Peyer's patch (tissue), 4 donors: ENCODE results near the gene FAM111A. TPM values are rescaled to one million over a fixed set of nuclear protein-coding genes. Genes with fewer than 3 reads are reported as not detected.

Experiments
- DNase-seq, 3 donors: peaks; one replicate each; pipeline ENCODE4 v3.0.0-alpha.2; 2017 to 2019
- H3K27ac ChIP-seq, 4 donors: fragments of 200-600 bp; sonication (generic); one replicate each; pipeline ENCODE4 v1.5.1; 2016 to 2019
- H3K27me3 ChIP-seq, 2 donors: fragments of 200-600 bp; sonication (generic); one replicate each; pipeline ENCODE4 v1.5.1; 2019
- H3K36me3 ChIP-seq, 3 donors: fragments of 200-600 bp; sonication (generic); one replicate each; pipeline ENCODE4 v1.5.1; 2016 to 2019
- H3K4me1 ChIP-seq, 4 donors: fragments of 200-600 bp; sonication (generic); one replicate each; pipeline ENCODE4 v1.5.1; 2016 to 2019
- H3K4me3 ChIP-seq, 4 donors: fragments of 200-600 bp; sonication (generic); 1 replicate in 3 of 4; 2 replicates in 1 of 4; pipeline ENCODE4 v1.5.1; 2016 to 2019; ENCODE audit warnings: mild to moderate bottlenecking in 1 of 4
- H3K9me3 ChIP-seq, 4 donors: fragments of 200-600 bp; sonication (generic); one replicate each; pipeline ENCODE4 v1.5.1; 2016 to 2019; ENCODE audit warnings: mild to moderate bottlenecking in 1 of 4
- POLR2A ChIP-seq, 2 donors: fragments of 450-650 bp; IDR thresholded peaks; one replicate each; pipeline ENCODE4 v1.5.1; 2017; ENCODE audit warnings: antibody characterized with exemption in 2 of 2, mild to moderate bottlenecking in 2 of 2, moderate library complexity in 2 of 2
- total RNA-seq, 4 donors: library from RNA; depleted of rRNA; stranded (reverse); fragments of >200 nt; gene quantifications; one replicate each; pipeline ENCODE4 v1.1.0, GENCODE V29; 2016
- TF ChIP-seq, protein P1 (sequence below), 6 experiments: fragments of 450-650 bp in 4 of 6; fragments of 200-600 bp in 2 of 6; sonication (generic) in 1 of 6; IDR thresholded peaks; one replicate each; pipeline ENCODE4 v1.5.1; 2017 to 2019; ENCODE audit warnings: antibody characterized with exemption in 6 of 6, mild to moderate bottlenecking in 3 of 6, moderate library complexity in 1 of 6

The FAM111A gene
- total RNA-seq, 4 donors from 2014 or later, result 43.0 to 96.6 (median 68.5) TPM

DNA sequence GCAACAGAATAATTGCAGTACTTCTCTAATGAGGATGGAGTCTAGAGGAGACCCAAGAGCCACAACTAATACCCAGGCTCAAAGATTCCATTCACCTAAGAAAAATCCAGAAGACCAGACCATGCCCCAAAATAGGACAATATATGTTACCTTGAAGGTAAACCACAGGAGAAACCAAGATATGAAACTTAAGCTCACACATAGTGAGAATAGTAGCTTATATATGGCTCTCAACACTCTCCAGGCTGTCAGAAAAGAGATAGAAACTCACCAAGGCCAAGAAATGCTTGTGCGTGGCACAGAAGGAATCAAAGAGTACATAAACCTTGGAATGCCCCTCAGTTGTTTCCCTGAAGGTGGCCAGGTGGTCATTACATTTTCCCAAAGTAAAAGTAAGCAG lies 9.1 kb downstream of the FAM111A start:
- Histone ChIP-seq H3K27me3 (no peaks in the 10 kb centered on the region), H3K4me1 (no peaks in the 10 kb centered on the region), H3K27ac (peak overlapping the region in 1 of 4 donors; percentile 43), H3K36me3 (peaks cover 0 to 28% (median 0%) of the 10 kb centered on the region in 3 donors), H3K9me3 (no peaks in the 10 kb centered on the region), H3K4me3 (no peak overlapping the region)
- TF ChIP-seq, protein P1, sequence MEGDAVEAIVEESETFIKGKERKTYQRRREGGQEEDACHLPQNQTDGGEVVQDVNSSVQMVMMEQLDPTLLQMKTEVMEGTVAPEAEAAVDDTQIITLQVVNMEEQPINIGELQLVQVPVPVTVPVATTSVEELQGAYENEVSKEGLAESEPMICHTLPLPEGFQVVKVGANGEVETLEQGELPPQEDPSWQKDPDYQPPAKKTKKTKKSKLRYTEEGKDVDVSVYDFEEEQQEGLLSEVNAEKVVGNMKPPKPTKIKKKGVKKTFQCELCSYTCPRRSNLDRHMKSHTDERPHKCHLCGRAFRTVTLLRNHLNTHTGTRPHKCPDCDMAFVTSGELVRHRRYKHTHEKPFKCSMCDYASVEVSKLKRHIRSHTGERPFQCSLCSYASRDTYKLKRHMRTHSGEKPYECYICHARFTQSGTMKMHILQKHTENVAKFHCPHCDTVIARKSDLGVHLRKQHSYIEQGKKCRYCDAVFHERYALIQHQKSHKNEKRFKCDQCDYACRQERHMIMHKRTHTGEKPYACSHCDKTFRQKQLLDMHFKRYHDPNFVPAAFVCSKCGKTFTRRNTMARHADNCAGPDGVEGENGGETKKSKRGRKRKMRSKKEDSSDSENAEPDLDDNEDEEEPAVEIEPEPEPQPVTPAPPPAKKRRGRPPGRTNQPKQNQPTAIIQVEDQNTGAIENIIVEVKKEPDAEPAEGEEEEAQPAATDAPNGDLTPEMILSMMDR (IDR thresholded peaks at IDR 0.05), result no peak
- no peak for TF ChIP-seq POLR2A (IDR thresholded peaks at IDR 0.05)
- no peak for DNase-seq

DNA sequence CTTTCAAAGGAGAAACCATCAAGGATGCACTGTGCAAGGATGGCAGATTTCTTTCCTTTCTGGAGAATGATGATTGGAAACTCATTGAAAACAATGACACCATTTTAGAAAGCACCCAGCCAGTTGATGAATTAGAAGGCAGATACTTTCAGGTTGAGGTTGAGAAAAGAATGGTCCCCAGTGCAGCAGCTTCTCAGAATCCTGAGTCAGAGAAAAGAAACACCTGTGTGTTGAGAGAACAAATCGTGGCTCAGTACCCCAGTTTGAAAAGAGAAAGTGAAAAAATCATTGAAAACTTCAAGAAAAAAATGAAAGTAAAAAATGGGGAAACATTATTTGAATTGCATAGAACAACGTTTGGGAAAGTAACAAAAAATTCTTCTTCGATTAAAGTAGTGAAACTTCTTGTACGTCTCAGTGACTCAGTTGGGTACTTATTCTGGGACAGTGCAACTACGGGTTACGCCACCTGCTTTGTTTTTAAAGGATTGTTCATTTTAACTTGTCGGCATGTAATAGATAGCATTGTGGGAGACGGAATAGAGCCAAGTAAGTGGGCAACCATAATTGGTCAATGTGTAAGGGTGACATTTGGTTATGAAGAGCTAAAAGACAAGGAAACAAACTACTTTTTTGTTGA lies 9.8 kb downstream of the FAM111A start:
- TF ChIP-seq, protein P1 (IDR thresholded peaks at IDR 0.05), result no peak
- no peak for TF ChIP-seq POLR2A (IDR thresholded peaks at IDR 0.05)
- H3K27me3 ChIP-seq, result no peaks in the 10 kb centered on the region
- H3K4me1 ChIP-seq, result no peaks in the 10 kb centered on the region
- peak overlapping the region in 1 of 4 donors; percentile 43 for H3K27ac ChIP-seq
- DNase-seq, result no peak
- no peaks in the 10 kb centered on the region for H3K9me3 ChIP-seq
- H3K4me3 ChIP-seq, result no peak overlapping the region
- peaks cover 0 to 28% (median 0%) of the 10 kb centered on the region in 3 donors for H3K36me3 ChIP-seq

- TF ChIP-seq, protein P1 (IDR thresholded peaks at IDR 0.05), result no peak
- no peak for TF ChIP-seq POLR2A (IDR thresholded peaks at IDR 0.05)
- Histone ChIP-seq H3K27me3 (no peaks in the 10 kb centered on the region), H3K9me3 (no peaks in the 10 kb centered on the region), H3K27ac (no peak overlapping the region), H3K36me3 (peaks cover 0 to 18% (median 0%) of the 10 kb centered on the region in 3 donors), H3K4me1 (no peaks in the 10 kb centered on the region), H3K4me3 (no peak overlapping the region)
- DNase-seq, result no peak
These were observed 12.0 kb downstream of the FAM111A start for GRCh38 chr11:59154610-59155009.

DNA sequence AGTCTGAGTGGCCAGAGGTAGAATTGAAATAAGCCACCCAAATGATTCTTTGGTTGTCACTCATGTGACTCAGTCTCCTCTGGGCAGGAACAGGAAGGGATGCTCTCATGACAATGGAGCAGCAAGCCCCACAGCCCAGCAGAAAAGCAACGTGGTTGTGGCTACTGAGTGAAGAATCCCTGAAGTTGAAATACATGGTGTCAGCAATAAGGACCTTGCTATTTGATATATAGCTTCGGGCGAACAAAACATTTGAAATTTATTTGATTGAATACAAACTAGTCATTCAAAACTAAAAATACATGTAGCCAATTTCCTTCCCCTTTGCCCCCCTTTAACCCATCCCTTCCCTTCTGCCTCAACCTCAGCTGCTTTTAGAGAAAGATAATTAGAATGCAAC lies 14.8 kb downstream of the FAM111A start:
- TF ChIP-seq, protein P1 (IDR thresholded peaks at IDR 0.05), result no peak
- no peak for TF ChIP-seq POLR2A (IDR thresholded peaks at IDR 0.05)
- H3K36me3 ChIP-seq, result peaks cover 0 to 3% (median 0%) of the 10 kb centered on the region in 3 donors
- H3K9me3 ChIP-seq, result no peaks in the 10 kb centered on the region
- no peak overlapping the region for H3K4me3 ChIP-seq
- no peaks in the 10 kb centered on the region for H3K27me3 ChIP-seq
- no peaks in the 10 kb centered on the region for H3K4me1 ChIP-seq
- no peak overlapping the region for H3K27ac ChIP-seq
- no peak for DNase-seq

DNA sequence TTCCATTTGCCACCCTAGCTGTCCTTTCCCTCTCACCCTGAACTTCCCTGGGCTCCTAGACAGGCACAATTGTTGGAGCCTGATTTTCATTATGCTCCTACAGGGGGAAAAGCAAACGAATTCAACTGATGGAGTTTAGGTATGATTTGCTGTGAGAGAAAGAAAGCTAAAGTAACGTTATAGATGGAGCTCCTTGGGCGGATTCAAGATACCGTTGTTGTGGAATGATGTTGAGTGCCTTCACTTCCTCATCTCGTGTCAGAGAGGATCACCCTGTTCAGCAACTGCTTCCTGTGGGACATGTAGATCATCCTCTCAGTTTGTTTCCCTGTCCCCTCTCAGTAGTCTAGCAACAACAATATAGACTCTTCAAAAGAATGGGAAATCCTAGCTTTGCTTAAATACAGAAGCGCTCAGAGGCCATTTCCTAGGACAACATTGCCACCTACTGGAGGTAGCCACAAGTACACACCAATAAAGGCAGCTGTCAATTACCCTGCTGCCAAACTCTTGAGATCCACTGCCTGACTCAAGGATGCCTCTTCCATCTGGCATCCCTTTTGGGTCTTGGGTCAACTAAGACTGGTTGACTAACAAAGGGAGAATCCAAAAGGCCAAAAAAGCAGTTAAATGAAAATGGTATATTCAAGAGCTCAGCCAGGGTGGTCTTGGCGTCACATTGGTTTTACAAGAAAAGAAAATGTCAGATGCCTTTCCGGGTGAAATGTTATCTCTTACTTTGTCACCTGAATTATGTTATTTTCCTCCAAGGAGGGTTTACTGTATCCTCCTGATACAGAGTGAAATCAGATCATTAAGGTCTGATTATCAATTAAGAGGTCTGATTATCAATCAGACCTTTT lies 15.8 kb downstream of the FAM111A start:
- TF ChIP-seq, protein P1 (IDR thresholded peaks at IDR 0.05), result peak; percentile 66 to 92 (median 88)
- TF ChIP-seq POLR2A (IDR thresholded peaks at IDR 0.05), result no peak
- peak in 2 of 3 donors; percentile 64 to 88 for DNase-seq
- Histone ChIP-seq H3K4me1 (no peaks in the 10 kb centered on the region), H3K27ac (no peak overlapping the region), H3K36me3 (no peaks in the 10 kb centered on the region), H3K4me3 (no peak overlapping the region), H3K9me3 (no peaks in the 10 kb centered on the region), H3K27me3 (no peaks in the 10 kb centered on the region)
